ENCODE results near the gene NSUN6.
A peak's percentile ranks its signal among the peaks of the same experiment; 100 is the strongest.
"Not testable (repeated sequence)": the region's sequence is repeated elsewhere in the genome, so short reads cannot be mapped to it uniquely, and the experiment has no call there.

NSUN6 gene

DNA sequence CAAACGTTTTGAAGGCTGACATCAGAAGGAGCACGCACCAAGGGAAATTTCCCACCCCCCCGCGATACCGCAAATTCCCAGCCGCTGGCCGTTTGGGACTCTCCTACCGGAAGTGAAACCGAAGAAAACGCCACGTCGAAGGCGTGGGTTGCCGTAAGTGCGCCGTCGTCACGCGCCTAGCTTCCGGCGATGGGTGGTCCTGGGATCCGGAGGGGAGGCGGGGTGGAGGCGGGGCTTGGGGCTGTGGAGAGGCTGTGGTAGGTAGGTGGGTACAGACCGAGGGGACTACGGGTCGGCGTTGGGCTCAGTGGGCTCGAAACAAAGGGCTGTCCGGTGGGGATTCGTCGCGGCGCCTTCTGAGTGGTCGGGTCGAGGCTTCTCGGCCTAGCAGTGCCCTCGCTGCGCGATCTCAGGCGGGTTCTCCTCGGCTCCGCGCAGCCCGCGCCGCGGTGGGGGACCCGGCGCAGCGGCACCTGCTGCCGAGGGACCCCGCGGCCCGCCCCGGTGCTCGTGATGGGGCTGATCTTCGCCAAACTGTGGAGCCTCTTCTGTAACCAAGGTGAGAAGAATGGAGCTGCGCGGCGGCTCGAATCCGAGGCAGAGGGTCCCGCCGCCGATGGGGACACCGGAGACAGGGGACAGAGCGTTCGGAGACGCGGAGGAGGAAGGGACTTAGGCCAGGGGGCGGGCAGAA lies 7.9 kb upstream of the NSUN6 start, which contains the start of gene ARL5B:
Gene ARL5B (plus strand): TSS at position 307 of the 694 bp plus-strand sequence. CDS start 207 bp downstream, at position 514.
- DNase-seq = peak; percentile 100

DNA sequence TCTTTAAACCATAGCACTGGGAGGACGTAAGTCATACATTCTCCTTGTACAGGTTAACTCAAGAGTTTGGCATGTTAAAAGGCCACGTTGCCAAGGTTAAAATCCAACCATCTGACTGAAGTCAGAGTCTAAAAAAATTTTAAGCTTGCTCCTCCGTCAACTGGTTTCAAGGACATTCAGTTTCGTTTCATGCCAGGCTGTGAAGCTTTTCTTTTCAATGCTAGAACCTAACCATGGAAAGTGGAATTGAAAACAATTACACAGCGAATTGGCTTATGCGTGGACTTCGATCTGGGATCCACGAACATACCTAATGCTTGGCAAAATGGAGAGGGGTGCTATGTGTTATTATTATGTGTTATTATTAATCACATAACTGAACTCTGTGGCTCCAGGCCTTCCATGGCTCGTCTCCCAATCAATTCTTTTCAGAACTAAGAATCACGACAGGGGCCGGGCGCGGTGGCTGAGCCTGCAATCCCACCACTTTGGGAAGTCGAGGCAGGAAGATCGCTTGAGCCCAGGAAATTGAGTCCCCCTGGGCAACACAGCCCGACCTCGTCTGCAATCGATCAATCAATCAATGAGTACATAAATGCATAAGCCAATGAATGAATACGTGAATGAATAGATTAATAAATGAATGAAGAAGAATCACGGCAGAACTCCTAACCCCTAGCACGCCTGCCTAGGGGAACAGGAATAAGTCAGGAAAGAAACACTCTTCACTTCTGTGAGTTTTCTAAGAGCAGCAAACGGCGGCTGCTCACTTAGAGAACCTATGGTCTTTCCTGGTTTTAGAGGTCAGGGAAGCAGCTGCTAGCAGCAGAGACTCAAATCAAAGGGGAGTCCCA lies 7.1 kb upstream of the NSUN6 start:
- peak; percentile 87 for DNase-seq

DNA sequence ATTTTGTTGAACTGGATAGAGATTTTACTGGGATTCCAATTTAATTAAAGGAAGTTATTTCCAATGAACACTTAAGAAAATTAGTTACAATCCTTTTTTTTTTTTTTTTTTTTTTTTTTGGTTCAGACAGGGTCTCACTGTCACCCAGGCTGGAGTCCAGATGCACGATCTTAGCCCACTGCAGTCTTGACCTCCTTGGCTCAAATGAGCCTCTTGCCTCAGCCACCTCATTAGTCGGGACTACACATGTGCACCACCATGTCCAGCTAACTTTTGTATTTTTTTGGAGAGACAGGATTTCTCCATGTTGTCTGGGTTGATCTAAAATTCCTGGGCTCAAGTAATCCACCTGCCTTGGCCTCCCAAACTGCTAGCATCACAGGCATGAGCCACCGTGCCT lies 5.3 kb upstream of the NSUN6 start:
- no peak for DNase-seq

DNA sequence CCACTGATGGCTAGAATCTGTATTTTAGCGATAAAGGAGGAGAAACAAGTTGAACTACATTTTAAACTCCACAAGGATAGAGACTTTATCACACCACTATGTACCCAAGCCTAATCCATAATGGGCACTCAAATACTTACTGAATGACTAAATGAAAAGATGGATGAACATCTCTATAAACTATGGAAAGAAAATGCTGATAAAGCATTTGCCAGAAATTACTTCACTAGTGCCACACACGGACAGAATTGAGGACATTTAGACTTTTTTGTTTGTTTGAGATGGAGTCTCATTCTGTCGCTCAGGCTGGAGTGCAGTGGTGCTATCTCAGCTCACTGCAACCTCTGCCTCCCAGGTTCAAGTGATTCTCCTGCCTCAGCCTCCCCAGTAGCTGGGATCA lies 1.7 kb upstream of the NSUN6 start:
- no peak for DNase-seq

DNA sequence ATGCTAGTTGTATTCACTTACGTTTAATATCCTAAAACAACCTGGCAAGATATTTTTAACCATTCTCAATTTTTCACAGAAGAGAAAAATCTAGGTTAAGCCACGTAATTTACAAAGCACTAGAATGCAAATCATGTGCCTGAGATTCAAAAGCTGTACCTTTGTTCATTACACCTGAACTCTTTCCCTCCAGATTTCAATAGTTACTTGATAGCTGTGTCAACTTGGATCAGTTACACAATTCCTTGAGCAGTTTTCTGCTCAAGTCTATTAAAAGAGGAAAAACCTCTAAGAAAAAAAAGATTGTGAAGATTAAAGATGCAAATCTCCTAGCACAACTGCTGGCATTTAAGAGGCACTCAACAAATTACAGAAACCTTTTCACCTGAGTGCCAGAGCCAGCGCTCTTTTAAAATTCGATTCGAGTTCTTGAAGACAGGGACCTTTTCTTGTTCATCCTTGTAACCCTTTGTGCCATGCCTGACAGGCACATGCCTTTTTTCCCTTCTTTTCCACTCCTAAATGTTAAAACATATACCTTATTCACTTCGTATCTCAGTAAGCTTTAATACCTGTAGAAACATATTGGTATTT lies 886 bp downstream of the NSUN6 start:
- no peak for DNase-seq

DNA sequence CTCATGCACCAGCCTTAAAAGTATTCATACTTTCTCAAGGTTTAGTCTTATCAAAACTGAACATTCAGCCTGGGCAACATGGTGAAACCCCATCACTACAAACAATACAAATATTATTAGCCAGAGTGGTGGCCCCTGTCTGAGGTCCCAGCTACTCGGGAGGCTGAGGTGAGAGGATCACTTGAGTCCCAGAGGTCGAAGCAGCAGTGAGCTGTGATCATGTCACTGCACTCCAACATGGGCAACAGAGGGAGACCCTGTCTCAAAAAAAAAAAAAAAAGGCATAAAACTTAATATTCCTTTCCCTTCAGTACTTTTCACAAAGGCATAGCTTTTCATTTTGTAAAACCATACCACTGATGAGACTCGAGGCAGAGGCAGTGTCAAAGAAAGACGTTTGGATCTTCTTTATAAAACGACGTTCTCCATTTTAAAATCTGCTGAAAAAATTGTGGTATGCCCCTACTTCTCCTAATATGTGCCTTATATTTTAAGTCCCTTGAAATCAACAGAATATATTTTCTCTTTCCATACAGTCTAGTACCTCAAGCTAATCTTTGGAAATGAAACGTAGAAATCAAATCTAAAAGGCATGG lies 1.9 kb downstream of the NSUN6 start:
- DNase-seq = no peak

DNA sequence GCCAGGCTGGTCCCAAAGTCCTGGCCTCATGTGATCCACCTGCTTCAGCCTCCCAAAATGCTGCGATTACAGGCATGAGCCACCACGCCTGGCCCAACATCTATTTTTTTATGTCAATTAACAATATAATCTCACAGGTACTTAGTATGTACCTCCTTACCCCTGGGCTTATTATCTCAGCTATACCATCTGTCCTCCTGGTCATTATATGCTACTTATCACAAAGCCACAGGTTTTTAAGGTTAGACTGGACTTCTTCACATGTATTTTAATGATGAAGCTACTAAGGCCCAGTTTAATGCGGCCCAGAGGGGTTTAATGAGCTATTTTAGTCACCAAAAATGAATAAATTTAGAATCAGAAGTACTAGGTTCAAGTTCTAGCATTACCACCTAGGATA lies 3.4 kb downstream of the NSUN6 start:
- DNase-seq = no peak

DNA sequence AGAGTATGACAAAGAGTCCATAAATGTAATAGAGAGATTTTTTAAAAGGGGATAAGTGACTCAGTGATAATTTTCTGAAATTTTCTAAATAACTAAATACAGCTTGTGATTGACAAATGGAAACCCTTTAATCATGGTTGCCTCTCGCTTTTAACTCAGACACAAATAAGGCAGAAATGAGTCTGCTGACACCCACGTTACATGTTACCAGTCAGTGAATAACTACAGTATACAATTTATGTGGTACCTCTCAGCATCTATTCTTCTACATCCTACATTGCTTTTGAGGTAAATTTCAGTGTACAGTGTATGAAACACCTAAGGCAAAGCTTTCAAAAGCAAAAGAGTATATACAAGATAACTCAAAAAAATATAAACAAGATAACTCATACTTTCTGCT lies 4.2 kb downstream of the NSUN6 start:
- no peak for DNase-seq

DNA sequence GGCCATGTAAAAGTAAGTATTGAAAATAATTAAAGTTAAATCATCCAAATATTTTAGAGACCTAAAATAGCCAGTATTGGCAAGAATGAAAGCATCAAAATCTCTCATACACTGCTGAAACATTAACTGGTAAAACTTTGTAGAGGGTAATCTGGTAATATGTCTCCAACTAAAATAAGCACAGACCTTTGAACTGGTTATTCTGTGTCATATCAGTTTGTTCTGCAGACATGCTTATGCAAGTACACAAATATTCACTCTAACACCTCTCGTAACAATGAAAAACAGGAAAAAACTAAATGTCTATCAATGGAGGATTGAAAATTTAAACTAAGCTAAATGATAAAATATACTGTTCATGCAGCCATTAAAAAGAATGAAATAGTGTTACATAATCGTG lies 11.7 kb downstream of the NSUN6 start:
- DNase-seq = not testable (repeated sequence)

DNA sequence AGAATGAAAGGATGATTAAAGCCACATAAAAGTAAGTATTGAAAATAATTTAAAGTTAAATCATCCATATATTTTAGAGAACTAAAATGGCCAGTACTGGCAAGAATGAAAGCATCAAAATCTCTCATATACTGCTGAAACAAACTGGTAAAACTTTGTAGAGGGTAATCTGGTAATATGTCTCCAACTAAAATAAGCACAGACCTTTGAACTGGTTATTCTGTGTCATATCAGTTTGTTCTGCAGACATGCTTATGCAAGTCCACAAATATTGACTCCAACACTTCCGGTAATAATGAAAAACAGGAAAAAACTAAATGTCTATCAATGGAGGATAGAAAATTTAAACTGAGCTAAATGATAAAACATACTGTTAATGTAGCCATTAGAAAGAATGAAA lies 14.0 kb downstream of the NSUN6 start:
- DNase-seq = not testable (repeated sequence)

DNA sequence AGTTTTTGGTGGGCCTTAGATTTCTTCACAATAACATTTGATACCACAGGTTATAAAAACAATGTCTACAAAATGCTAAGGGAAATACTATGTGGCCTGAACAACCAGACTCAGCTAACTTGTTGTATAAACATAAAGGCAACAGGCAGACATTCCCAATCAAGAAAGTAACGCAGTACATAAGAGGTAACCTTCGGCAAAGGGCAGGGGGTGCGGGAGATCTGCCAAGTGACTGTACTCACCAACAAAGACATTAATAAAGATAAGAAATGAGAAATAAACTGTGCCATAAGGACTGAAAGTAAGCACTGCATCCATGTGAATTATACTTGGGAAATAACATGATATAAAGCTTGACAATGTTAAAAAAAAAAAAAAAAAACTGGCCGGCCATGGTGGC lies 15.4 kb downstream of the NSUN6 start:
- no peak for DNase-seq

DNA sequence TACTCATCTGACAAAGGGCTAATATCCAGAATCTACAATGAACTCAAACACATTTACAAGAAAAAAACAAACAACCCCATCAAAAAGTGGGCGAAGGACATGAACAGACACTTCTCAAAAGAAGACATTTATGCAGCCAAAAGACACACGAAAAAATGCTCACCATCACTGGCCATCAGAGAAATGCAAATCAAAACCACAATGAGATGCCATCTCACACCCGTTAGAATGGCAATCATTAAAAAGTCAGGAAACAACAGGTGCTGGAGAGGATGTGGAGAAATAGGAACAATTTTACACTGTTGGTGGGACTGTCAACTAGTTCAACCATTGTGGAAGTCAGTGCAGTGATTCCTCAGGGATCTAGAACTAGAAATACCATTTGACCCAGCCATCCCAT lies 18.9 kb downstream of the NSUN6 start:
- DNase-seq = not testable (repeated sequence)

DNA sequence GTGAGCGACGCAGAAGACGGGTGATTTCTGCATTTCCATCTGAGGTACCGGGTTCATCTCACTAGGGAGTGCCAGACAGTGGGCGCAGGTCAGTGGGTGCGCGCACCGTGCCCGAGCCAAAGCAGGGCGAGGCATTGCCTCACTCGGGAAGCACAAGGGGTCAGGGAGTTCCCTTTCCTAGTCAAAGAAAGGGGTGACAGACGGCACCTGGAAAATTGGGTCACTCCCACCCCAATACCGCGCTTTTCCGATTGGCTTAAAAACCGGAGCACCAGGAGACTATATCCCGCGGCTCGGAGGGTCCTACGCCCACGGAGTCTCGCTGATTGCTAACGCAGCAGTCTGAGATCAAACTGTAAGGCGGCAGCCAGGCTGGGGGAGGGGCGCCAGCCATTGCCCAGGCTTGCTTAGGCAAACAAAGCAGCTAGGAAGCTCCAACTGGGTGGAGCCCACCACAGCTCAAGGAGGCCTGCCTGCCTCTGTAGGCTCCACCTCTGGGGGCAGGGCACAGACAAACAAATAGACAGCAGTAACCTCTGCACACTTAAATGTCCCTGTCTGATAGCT lies 23.9 kb downstream of the NSUN6 start:
- DNase-seq = peak; percentile 49

DNA sequence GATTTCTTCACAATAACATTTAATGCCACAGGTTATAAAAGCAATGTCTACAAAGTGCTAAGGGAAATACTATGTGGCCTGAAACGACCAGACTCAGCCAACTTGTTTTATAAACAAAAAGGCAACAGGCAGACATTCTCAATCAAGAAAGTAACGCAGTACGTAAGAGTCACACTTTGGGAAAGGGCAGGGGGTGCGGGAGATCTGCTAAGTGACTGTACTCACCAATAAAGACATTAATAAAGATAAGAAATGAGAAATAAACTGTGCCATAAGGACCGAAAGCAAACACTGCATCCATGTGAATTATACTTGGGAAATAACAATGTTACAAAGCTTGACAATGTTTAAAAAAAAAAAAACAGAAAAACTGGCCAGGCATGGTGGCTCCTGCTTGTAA lies 25.5 kb downstream of the NSUN6 start:
- DNase-seq = no peak

DNA sequence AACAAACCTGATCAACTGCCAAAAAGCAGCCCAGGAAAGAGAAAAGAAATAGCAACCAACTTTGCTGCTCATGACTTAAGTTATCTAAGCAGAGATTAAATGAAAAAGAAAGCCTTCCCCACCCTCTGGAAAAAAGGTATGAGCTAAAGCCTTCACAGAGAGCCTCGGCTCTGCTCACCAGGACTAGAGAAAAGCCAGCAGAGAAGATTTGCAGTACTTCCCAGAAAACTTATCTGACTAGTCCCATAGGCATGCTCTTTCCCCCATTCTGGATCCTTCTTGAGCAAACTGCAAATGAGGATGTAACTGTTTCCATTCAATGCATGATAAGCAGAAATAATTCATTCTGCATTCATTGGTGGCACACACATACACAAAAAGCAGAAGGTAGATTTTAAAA lies 27.7 kb downstream of the NSUN6 start:
- DNase-seq = not testable (repeated sequence)

DNA sequence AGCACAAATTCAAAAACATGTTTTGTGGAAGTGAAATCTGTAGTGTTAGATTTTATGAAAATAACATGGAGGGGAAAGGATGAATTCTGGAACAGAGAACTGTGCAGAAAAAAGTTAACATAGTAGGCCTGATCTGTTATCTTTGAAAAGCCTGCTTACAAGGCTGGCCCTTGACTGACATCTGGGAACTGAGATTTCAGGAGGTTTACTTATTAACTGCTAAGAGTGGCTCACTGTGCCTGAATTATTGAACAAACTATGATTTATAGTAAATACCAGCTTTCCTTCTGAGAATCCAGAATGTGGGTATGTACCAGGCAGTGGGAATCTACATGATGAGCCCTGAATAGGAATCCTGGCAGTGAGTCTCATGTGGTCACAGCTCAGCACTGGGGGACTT lies 30.5 kb downstream of the NSUN6 start:
- no peak for DNase-seq

DNA sequence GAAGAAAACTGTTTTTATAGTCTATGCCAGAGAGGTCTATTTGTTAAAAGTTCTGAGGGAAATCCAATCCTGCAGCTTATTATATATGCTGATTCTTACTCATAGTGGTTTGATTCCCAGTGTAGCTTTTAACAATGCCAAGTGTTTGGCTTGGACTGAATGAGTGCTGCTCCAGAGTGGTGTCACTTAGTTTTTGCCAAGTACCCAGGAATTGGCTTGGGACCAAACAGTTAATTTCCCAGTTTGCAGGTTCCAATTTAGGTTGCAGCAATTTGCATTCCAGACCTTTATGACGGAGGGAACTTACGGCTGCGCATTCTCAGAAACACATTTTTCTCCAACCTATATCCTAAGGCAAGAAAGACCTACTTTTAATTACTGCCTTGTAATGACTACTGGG lies 32.4 kb downstream of the NSUN6 start:
- DNase-seq = no peak

DNA sequence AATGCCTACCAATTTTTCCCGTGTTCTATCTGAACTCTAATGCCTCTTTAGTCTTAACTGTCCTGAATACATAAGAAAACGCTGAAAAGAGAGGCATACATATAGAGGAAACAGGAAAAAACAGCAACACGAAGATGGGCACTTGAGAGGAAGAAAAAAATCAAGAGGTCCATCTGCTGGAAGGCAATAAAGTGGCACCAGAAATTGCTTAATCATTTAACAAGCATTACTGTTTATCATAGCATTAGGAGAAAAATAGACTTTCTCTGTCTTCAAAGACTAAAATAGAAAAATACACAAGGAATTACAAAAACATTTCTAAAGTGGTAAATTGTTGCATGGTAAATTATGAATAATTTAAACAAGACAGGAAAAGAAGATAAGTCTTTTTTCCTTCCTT lies 35.0 kb downstream of the NSUN6 start:
- DNase-seq = no peak

DNA sequence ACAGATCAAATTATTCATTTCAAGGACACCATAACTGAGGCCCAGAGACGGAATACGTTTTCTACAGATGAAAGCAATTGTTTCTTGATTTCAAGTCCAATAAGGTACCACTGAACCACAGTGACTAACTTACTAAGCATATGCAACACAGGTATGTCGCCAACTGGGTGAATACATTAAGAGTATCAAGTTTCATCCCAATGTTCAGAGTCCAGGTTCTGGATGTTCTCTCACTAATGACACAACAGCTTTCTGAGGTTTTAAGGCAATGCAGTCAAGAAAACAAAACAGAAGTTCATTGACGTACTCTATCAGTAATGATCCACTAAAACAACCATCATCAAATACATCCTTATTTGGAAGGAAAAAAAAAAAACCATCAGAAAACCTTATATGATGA lies 35.8 kb downstream of the NSUN6 start:
- DNase-seq = no peak

DNA sequence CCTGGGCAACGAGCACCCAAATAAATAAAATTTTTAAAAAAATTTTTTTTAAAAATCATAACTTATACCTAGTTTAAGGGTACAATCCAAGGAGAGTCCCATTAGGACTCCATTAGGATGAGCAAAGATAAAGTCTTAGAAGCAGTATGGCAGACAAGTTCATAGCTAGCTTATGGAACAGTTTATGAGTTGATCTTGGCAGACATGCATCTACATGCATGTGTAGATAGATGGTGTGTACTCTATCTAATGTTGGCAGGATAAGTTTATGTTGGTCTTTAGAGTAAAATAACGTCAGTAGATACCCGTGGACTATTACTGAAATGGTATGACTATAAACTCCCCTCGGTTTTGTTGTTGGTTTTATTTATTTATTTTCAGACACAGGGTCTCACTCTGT lies 40.2 kb downstream of the NSUN6 start:
- no peak for DNase-seq

DNA sequence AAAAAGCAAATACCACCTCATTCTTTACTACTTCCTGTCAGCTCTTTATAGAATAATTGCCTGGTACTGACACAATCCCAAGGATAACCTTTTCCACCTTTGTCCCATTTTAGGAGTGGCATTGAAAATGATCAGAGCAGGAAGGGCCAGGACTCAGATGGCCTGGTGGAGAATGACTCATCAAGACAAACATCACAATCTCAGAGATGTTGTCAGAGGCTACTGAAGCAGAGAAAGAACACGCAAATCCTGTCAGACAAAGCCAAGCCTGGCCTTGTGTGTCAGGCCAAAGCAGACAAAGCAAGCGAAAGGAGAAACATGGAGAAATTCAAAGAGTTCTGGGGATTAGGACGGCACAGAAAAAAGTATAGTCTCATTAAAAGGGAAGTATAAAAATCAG lies 40.9 kb downstream of the NSUN6 start:
- peak; percentile 16 for DNase-seq

DNA sequence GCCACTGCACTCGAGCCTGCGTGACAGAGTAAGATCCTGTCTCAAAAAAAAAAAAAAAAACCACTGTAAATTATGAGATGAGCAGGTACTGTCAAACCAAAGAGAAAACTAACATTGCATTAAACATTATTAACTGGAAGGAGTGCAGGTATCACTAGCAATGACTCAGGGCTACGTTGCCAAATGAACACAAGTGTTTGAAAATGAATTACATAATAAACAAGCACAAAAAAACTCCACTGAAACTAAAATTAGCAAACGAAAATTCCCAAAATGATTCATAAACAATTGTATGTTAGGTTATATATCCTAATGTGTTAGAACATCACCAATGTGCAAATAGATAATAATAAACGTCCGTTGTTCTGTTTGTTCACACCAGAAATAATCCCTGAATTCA lies 42.8 kb downstream of the NSUN6 start:
- DNase-seq = no peak
